ENCODE measurements around the gene PRSS36.
A peak's percentile ranks its signal among the peaks of the same experiment; 100 is the strongest.
"Not testable (repeated sequence)": the region's sequence is repeated elsewhere in the genome, so short reads cannot be mapped to it uniquely, and the experiment has no call there.

The PRSS36 gene

GRCh38 chr16:31120129-31120528 is 29.7 kb downstream of the PRSS36 start:
- FAIRE-seq: no peak

- no peak for FAIRE-seq
These were observed 31.4 kb downstream of the PRSS36 start for GRCh38 chr16:31118223-31119155.

- FAIRE-seq: peak; percentile 95
These were observed 32.3 kb downstream of the PRSS36 start, which contains the start of gene KAT8 for GRCh38 chr16:31117384-31118222. Gene KAT8, plus strand, starts transcription at chr16:31117664. Its CDS starts 18 bp downstream, at chr16:31117682.

GRCh38 chr16:31114468-31114867 is 35.4 kb downstream of the PRSS36 start:
- no peak for FAIRE-seq

GRCh38 chr16:31113121-31114120 is 36.4 kb downstream of the PRSS36 start:
- no peak for FAIRE-seq

GRCh38 chr16:31112711-31113110 is 37.2 kb downstream of the PRSS36 start:
- no peak for FAIRE-seq

- no peak for FAIRE-seq
These were observed 37.9 kb downstream of the PRSS36 start for GRCh38 chr16:31111881-31112466.

- no peak for FAIRE-seq
These were observed 39.5 kb downstream of the PRSS36 start for GRCh38 chr16:31110106-31111034.

- FAIRE-seq: no peak
These were observed 40.2 kb downstream of the PRSS36 start for GRCh38 chr16:31109622-31110021.

GRCh38 chr16:31108794-31109558 is 40.9 kb downstream of the PRSS36 start:
- FAIRE-seq: no peak

- no peak for FAIRE-seq
These were observed 41.7 kb downstream of the PRSS36 start, which contains the start of gene BCKDK for GRCh38 chr16:31108035-31108793. Gene BCKDK, plus strand, starts transcription at chr16:31108386. Its CDS starts 838 bp downstream, at chr16:31109224.

- no peak for FAIRE-seq
These were observed 42.4 kb downstream of the PRSS36 start for GRCh38 chr16:31107465-31107867.

GRCh38 chr16:31106509-31107464 is 43.1 kb downstream of the PRSS36 start:
- FAIRE-seq: no peak

GRCh38 chr16:31105677-31106213 is 44.1 kb downstream of the PRSS36 start:
- peak; percentile 44 for FAIRE-seq

GRCh38 chr16:31100876-31101641 is 48.8 kb downstream of the PRSS36 start:
- FAIRE-seq: not testable (repeated sequence)

GRCh38 chr16:31099860-31100638 is 49.8 kb downstream of the PRSS36 start:
- FAIRE-seq: no peak

Measured in G401.6 (cell line).